ENCODE measurements around the gene ADGRL3.
A peak's percentile ranks its signal among the peaks of the same experiment; 100 is the strongest.
"Not testable (repeated sequence)": the region's sequence is repeated elsewhere in the genome, so short reads cannot be mapped to it uniquely, and the experiment has no call there.

ADGRL3 gene

GRCh38 chr4:61293707-61294400, 93.7 kb downstream of the ADGRL3 start:
- peak in 1 of 2 experiments; percentile 29 for DNase-seq

GRCh38 chr4:61294936-61295335, 94.8 kb downstream of the ADGRL3 start:
- no peak for DNase-seq

GRCh38 chr4:61296144-61296543, 96.0 kb downstream of the ADGRL3 start:
- DNase-seq, result no peak

DNA sequence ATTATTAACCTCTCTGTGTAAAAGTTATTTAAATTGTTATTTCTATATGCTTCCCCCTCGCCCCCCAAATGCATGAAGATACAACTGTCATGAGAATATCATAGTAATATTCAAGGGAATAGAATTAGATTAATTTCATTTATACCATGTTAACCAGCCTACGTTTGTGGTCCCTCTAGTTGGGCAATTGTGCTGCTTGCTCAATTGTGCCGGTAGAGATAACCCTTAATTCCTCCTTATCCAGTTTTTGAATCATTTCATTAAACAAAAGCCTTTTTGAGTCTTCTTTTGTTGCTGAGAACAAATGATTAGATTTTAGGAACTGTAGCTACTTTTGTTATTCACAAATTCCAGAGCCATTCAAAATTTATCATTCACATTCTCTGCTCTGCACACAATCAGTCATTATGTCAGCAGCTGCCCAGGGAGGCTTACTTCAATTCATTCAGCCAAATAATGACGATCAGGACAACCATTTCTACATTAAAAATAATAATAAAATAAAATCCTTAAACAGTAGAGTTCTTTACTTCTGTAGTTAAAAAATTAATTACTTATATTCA, 98.1 kb downstream of the ADGRL3 start:
- no peak for DNase-seq

DNA sequence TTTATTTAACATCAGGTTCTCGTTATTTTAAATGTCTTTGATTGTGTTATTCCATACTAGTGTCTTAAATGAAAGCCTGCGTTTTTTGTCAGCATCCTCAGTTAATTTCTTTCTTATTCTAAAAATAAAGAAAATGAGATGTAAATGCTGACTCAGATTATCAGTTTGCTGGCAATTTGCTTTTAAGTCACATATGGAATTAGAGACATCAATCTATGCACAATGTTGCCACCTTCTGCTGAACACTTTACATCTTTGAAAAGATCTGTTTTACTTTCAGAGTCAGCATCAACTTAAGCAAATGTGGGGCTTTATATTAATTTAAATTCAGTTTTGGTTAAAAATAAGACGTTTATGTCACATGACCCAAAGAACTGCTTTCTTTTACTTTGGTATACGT, 99.2 kb downstream of the ADGRL3 start:
- DNase-seq, result no peak

DNA sequence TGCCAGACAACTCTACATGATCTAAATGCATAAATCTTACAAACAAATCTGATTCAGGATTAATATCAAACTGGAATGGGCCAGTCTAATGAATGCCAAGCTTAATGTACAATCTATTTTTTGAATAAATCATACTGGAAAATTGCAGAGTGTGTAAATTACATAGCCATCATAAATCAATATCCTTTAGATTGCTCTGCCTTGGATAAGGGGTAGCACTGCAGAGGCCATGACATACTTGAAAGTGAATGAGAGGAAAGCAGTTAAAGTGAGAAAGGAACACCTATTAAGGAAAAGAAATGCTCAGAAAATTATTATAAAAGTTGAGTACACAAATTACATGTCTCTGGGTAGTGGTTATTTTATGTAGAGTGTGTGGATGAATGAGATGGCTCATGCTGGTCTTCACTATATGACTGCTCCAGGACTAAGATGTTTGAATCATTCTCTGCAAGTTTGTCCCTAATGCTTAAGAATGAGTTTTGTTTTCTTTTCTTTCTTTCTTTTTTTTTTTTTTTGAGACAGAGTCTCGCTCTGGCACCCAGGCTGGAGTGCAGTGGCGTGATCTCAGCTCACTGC, 100.2 kb downstream of the ADGRL3 start:
- DNase-seq, result no peak

DNA sequence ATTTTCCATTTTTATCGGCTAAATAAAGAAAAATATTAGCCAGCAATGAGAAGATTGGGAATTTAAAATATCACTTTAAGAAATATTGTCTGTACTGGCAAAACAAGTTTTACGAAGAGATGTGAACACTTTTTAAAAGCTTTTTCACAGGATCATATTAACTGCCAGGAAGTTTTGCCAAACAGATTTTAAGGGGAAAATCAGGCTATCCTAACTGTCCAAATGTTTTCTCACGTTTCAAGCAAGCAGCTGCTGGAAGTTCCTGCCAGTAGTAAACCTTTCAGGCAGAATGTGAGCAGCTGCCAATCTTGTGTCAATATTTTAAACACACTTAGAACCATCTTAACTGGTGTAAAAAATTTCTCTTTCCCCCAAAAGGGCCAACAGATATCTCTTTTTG, 101.1 kb downstream of the ADGRL3 start:
- no peak for DNase-seq

DNA sequence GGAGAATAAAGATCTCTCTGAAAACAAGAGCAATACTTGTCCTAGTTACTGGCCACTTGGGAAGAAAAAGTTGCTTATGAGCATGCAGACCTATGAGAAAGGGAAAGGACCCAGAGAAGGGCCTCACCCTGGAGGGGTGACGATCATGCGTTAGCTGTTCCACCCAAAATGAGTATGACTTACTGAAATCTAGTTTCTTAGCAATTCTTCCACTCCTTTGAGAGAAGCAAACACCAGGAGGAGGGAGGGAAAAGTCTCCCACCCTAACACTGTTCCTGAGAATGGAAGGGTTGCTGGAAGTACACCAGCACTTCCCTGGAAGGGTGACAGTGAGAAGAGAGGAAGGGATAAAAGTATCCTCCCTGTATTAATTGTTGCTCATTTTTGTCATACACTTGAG, 107.9 kb downstream of the ADGRL3 start:
- DNase-seq, result no peak

DNA sequence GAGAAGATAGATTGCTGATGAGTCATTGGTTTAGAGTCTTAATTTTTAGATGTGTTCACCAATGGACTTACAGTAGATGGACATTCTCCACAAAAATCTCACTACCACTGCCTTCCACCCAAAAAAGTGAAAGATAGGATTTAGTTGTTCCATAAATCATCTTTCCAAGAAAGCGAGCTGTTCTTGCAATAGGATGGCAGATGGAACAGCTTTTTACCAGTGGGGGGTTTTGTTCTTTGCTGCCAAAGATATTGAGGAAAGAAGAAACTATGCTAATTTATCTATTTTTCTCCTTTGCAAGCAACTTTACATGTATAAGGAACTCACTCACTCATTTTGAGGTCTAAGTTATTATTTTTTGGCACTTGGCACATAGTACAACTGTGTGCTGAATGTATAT, 109.5 kb downstream of the ADGRL3 start:
- no peak for DNase-seq

DNA sequence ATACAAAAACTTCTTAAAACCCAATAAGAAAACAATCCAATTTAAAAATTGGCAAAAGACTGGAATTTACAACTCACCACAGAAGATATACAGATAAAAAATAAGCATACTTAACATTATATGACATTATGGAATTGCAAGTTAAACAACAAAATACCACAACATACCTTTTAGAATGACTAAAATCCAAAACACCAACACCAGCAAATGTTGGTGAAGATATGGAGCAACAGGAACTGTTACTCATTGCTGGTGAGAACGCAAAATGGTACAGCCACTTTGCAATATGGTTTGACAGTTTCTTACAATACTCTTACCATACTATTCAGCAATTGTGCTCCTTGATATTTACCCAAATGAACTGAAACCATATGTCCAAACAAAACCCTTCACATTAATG, 112.4 kb downstream of the ADGRL3 start:
- no peak for DNase-seq

DNA sequence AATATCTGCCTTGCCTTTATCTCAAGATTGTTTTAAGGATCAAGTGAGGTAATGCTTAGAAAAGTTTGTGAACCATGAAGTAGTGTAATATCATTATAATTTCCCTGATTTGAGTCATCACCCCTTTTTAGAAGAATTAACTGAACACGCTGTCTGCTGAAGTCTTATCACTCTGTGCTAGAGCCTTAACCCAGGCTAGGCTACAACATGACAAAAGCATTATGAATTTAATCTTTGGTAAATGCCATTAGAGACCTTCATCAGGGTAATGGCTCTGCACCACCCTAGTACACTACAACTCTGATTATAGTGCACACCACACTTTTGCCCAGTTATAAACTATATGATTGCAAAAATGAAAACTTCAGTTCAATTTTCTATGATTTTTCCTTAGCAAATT, 118.3 kb downstream of the ADGRL3 start:
- no peak for DNase-seq

DNA sequence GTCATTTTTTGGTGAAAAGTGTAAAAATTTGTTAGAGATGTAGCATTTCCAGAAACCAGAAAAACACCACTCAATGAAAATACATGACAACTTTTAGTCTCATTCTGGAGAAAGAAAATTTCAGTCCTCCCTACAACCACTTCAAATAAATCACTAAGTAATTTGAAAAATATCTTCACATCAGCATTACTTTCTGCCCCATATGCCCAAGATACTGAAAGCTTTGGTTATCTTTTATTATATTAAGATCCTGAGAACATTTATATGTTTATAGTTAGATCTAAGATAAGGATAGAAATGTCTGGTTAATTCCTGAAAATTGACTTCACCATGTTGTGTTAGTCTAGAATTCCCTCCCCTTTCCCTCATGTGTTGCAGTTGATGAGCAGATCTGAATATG, 119.0 kb downstream of the ADGRL3 start:
- DNase-seq, result no peak

GRCh38 chr4:61320154-61320553, 120.0 kb downstream of the ADGRL3 start:
- no peak for DNase-seq

DNA sequence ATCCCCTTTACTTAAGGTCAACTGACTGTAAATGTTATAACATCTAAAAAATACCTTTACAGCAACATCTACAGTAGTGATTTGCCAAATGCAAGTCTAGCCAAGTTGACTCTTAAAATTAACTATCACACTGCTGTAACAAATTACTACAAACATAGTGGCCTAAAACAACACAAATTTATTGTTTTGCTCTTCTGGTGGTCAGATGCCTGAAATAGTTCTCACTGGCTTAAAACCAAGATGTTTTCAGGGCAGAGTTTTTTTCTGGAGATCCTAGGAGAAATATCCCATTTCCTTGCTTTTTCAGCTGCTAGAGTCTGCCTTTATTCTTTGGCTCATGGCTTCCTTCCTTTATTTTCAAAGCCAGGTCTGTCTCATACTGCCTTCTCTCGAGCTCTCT, 120.5 kb downstream of the ADGRL3 start:
- no peak for DNase-seq

DNA sequence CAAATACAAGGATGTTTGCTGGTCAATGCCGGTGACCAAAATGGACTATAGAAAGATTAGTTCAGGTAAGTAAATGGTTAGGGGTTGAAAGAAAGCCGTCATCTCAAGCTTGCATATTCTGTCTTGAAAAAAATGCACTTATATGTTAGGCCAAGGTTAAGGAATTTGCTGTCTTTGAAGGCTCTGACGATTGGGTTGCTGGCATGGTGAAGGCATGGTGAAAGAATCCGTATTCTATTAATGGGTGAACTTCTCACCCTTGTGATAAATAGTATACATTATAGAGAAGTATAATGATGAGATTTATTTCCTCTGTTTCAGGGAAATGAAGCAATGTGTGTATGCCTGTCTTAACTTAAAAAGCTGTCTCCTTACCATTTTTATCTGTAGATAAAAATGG, 132.6 kb downstream of the ADGRL3 start:
- DNase-seq, result no peak

DNA sequence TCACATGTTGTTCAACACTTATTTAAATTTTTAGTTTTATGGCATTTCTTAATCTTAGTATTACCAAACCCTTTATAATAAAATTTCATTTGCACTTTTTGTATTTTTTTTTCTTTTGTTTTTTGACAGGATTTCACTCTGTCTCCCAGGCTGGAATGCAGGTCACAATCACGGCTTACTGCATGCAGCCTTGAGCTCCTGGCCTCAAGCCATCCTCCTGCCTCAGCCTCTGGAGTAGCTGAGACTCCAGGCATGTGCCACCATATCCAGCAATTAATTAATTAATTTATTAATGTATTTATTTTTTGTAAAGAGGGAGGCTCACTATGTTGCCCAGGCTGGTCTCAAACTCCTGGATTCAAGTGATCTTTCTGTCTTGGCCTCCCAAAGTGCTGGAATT, 133.4 kb downstream of the ADGRL3 start:
- DNase-seq, result no peak

DNA sequence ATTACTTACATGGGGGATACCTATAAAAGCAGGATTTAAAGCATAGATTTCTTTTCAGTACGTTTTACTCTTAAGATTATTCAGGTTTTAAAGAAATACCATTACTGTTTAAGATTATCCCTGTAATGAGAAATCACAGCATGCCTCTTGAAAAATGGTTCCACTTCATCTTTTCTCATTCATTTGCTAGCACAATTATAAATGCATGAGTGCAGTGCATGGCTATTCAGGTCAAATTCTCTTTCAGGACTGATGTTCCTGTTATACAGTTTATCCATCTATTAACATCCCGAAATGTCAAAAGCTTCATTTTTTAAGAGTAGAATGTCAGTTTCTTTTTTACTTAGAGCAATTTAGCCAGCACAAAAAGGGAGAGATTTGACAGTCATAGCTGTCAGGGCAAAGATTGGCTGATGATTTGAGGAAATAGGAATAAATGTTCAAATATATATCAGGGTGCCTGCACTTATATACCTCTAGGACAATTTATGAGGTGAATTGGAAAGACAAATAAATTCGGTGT, 135.2 kb downstream of the ADGRL3 start:
- DNase-seq, result no peak

GRCh38 chr4:61336488-61336887, 136.4 kb downstream of the ADGRL3 start:
- DNase-seq, result no peak

- no peak for DNase-seq
Measured at GRCh38 chr4:61336916-61337315, 136.8 kb downstream of the ADGRL3 start.

GRCh38 chr4:61342061-61342460, 141.9 kb downstream of the ADGRL3 start:
- no peak for DNase-seq

GRCh38 chr4:61350932-61351331, 150.8 kb downstream of the ADGRL3 start:
- no peak for DNase-seq

- DNase-seq, result no peak
Measured at GRCh38 chr4:61356696-61357095, 156.6 kb downstream of the ADGRL3 start.

DNA sequence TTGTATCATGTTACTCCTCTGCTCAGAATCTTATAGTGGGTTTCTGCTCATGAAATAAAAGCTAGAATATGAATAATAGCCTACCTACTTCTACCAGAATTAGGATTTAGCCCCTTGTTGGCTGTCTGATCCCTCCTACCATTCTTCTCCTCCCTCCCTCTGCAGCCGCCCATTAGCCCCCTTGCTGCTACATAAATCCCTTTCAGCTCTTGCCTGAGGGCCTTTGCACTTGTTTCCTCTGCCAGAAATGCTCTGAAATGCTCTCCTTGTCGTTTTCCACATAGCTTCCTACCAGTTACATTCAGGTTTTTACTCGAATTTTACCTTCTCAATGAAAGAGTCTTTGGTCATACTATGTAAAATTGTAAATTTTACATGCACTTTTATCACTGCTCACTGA, 159.2 kb downstream of the ADGRL3 start:
- no peak for DNase-seq

DNA sequence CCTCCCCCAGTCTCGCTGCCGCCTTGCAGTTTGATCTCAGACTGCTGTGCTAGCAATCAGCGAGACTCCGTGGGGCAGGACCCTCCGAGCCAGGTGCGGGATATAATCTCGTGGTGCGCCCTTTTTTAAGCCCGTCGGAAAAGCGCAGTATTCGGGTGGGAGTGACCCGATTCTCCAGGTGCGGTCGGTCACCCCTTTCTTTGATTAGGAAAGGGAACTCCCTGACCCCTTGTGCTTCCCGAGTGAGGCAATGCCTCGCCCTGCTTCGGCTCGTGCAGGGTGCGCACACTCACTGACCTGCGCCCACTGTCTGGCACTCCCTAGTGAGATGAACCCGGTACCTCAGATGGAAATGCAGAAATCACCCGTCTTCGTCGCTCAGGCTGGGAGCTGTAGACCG, 172.7 kb downstream of the ADGRL3 start:
- not testable (repeated sequence) for DNase-seq
